GM18502 (cell line): ENCODE results near the gene SLK.

ENCODE experiments used
- ATAC-seq: cut with Tn5 transposase; IDR thresholded peaks from one replicate; pipeline ENCODE4 v1.9.1; 2021; ENCODE audit warnings: mild to moderate bottlenecking; ENCODE audit not compliant: unreplicated experiment, poor library complexity

The SLK gene

GRCh38 chr10:103939522-103939921 lies 27.4 kb upstream of the SLK start:
- no peak for ATAC-seq

GRCh38 chr10:103941801-103942200 lies 25.1 kb upstream of the SLK start:
- no peak for ATAC-seq

DNA sequence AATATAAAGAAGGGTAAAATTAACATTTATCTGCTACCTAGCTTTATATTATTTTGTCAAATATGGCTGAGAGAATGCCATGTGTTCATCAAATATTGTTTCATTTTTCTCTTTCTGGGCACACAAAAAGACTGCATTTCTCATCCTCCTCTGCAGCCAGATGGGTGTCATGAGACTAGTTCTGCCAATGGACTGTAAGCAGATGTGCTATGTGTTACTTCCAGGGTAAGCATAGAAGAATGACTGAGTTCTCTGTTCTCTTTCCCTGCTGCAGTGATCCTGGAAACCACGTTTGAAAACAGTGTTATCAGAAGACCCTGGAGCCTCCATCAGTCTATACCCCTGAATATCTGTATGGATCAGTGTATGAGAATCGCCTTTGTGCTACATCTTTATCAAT lies 24.1 kb upstream of the SLK start:
- ATAC-seq = no peak

GRCh38 chr10:103947799-103948516 lies 19.0 kb upstream of the SLK start:
- ATAC-seq = no peak

DNA sequence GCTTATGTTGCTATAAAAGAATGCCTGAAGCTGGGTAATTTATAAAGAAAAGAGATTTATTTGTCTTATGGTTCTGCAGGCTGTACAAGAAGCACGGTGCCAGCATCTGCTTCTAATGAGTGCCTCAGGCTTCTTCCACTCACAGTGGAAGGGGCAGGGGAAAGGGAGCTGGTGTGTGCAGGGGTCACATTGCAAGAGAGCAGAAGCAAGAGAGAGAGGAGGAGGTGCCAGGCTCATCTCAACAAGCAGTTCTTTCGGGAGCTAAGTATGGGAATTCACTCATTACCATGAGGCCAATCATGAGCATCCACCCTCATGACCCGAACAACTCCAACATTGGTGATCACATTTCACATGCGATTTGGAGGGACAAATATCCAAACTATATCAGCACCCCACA lies 17.2 kb upstream of the SLK start:
- ATAC-seq = no peak

- no peak for ATAC-seq
Observed at GRCh38 chr10:103951183-103951582, 15.8 kb upstream of the SLK start.

GRCh38 chr10:103951942-103952341 lies 15.0 kb upstream of the SLK start:
- no peak for ATAC-seq

DNA sequence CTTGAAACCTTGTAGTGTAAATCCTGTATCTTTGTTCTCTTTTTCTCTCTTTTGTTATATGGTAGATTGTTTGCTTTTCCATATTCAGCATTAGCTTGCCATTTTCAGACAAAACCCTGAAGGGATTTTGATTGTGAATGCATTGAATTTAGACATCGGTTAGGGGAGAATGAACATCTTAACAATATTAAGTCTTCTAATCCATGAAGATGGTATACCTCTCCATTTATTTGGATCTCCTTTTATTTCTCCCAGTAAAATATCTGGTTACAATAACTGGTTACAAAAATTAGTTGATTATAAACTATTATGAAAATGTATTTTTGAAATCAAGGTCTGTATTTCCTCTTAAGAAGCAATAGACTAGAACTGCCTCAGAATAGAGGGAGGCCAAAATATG lies 12.4 kb upstream of the SLK start:
- ATAC-seq = no peak

- no peak for ATAC-seq
Observed at GRCh38 chr10:103958996-103959395, 7.9 kb upstream of the SLK start.

GRCh38 chr10:103960103-103960502 lies 6.8 kb upstream of the SLK start:
- no peak for ATAC-seq

GRCh38 chr10:103967448-103968071 lies 620 bp downstream of the SLK start:
- peak; percentile 51 for ATAC-seq

GRCh38 chr10:103968441-103969391 lies 1.8 kb downstream of the SLK start:
- no peak for ATAC-seq

- ATAC-seq = no peak
Observed at GRCh38 chr10:103969436-103969835, 2.5 kb downstream of the SLK start.

- ATAC-seq = no peak
Observed at GRCh38 chr10:103969857-103970627, 3.1 kb downstream of the SLK start.

GRCh38 chr10:103975169-103975568 lies 8.2 kb downstream of the SLK start:
- no peak for ATAC-seq

- ATAC-seq = no peak
Observed at GRCh38 chr10:103977204-103977603, 10.3 kb downstream of the SLK start.

DNA sequence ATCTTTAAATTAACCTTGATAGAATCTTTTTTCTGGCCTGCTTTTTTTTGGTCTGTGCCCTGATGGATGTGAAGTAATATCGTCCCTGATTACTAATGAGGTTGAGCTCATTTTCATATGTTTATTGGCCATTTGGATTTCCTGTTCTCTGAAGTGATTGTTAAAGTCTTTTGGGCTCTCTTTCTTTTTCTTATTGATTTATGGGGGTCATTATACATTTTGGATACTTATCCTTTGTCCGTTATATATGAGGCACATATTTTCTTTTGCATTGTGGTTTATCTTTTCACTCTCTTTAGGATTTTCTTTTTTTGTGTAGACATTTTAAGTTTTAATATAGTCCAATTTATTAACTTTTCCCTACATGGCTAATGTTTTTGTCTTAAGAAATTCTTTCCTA lies 12.6 kb downstream of the SLK start:
- no peak for ATAC-seq

GRCh38 chr10:103980288-103980906 lies 13.5 kb downstream of the SLK start:
- ATAC-seq = no peak

DNA sequence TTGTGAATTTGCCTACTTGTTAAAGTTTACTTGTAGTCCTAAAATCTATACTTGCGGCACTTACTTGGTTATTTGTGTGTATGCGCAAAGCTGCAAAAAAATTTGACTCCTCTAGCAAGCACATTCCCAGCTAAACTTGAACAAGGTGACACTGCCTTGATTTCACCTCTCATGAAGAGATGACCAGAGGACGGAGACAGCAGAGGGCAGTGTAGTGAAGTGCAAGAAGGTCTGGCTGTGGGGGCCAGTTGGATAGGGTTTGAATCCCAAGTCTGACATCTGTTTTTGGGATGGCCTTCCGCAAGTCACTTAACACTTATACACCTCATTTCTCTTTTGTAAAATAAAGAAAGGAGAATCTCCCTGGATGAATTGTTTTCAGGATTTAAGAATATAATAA lies 15.7 kb downstream of the SLK start:
- no peak for ATAC-seq

- ATAC-seq = peak; percentile 86
Observed at GRCh38 chr10:103983367-103983911, 16.5 kb downstream of the SLK start.
